ENCODE measurements around the gene C2orf15. TPM values are rescaled to one million over a fixed set of nuclear protein-coding genes. Genes with fewer than 3 reads are reported as not detected.
"Not testable (repeated sequence)": the region's sequence is repeated elsewhere in the genome, so short reads cannot be mapped to it uniquely, and the experiment has no call there.

C2orf15 gene
- polyA plus RNA-seq, 1 donor from 2014 or later = 12.8 TPM

GRCh38 chr2:99188357-99188756, 46.9 kb downstream of the C2orf15 start:
- Histone ChIP-seq H4K20me1 (ENCODE audit: insufficient read depth) (no peaks in the 10 kb centered on the region), H3K79me2 (replicated peaks; ENCODE audit: insufficient read depth, low read length) (peaks cover 28% of the 10 kb centered on the region), H3K27ac (ENCODE audit: low read length) (no peak overlapping the region), H3K9ac (ENCODE audit: low read length) (no peak overlapping the region), H2AFZ (ENCODE audit: low read depth, low read length) (no peak overlapping the region), H3K27me3 (ENCODE audit: insufficient read depth, low read depth, low read length) (no peaks in the 10 kb centered on the region), H3K9me3 (ENCODE audit: low read length) (no peaks in the 10 kb centered on the region), H3F3A (ENCODE audit: insufficient read depth, low read length, poor library complexity, severe bottlenecking) (no peaks in the 10 kb centered on the region), H3K4me3 (ENCODE audit: low read length) (no peak overlapping the region), H3K36me3 (ENCODE audit: insufficient read depth, low read length) (no peaks in the 10 kb centered on the region), H3K4me2 (ENCODE audit: low read length) (no peak overlapping the region), H3K9me2 (ENCODE audit: insufficient read depth, low read length) (no peaks in the 10 kb centered on the region)
- TF ChIP-seq CTCF (IDR thresholded peaks at IDR 0.05; ENCODE audit: poor library complexity, severe bottlenecking) (no peak), SMC3 (conservative IDR thresholded peaks at IDR 0.05; ENCODE audit: poor library complexity) (no peak), EP300 (conservative IDR thresholded peaks at IDR 0.05; ENCODE audit: poor library complexity, severe bottlenecking) (no peak), POLR2AphosphoS5 (IDR thresholded peaks at IDR 0.05) (no peak), REST (IDR thresholded peaks at IDR 0.05; ENCODE audit: borderline replicate concordance) (no peak), TAF1 (IDR thresholded peaks at IDR 0.05; ENCODE audit: low read depth) (no peak), RAD21 (conservative IDR thresholded peaks at IDR 0.05) (no peak), MXI1 (conservative IDR thresholded peaks at IDR 0.05; ENCODE audit: poor library complexity, severe bottlenecking) (no peak), EZH2 (IDR thresholded peaks at IDR 0.05; ENCODE audit: borderline replicate concordance, insufficient read depth, low read length, poor library complexity, severe bottlenecking) (no peak)

GRCh38 chr2:99190548-99190947, 49.0 kb downstream of the C2orf15 start:
- Histone ChIP-seq H3K9me3 (ENCODE audit: low read length) (no peaks in the 10 kb centered on the region), H3K79me2 (replicated peaks; ENCODE audit: insufficient read depth, low read length) (peaks cover 12% of the 10 kb centered on the region), H2AFZ (ENCODE audit: low read depth, low read length) (no peak overlapping the region), H3K27ac (ENCODE audit: low read length) (no peak overlapping the region), H3K27me3 (ENCODE audit: insufficient read depth, low read depth, low read length) (no peaks in the 10 kb centered on the region), H3K9me2 (ENCODE audit: insufficient read depth, low read length) (no peaks in the 10 kb centered on the region), H3K9ac (ENCODE audit: low read length) (no peak overlapping the region), H3K4me3 (ENCODE audit: low read length) (no peak overlapping the region), H3F3A (ENCODE audit: insufficient read depth, low read length, poor library complexity, severe bottlenecking) (no peaks in the 10 kb centered on the region), H3K4me2 (ENCODE audit: low read length) (no peak overlapping the region), H4K20me1 (ENCODE audit: insufficient read depth) (no peaks in the 10 kb centered on the region), H3K36me3 (ENCODE audit: insufficient read depth, low read length) (no peaks in the 10 kb centered on the region)
- TF ChIP-seq SMC3 (conservative IDR thresholded peaks at IDR 0.05; ENCODE audit: poor library complexity) = no peak
- peak; percentile 11 for TF ChIP-seq CTCF (IDR thresholded peaks at IDR 0.05; ENCODE audit: poor library complexity, severe bottlenecking)

- H3K9ac ChIP-seq (ENCODE audit: low read length); H3K9me2 ChIP-seq (ENCODE audit: insufficient read depth, low read length); H3K27me3 ChIP-seq (ENCODE audit: insufficient read depth, low read depth, low read length); H2AFZ ChIP-seq (ENCODE audit: low read depth, low read length); H3F3A ChIP-seq (ENCODE audit: insufficient read depth, low read length, poor library complexity, severe bottlenecking); H3K4me3 ChIP-seq (ENCODE audit: low read length); H3K9me3 ChIP-seq (ENCODE audit: low read length); H3K4me2 ChIP-seq (ENCODE audit: low read length); H3K79me2 ChIP-seq (replicated peaks; ENCODE audit: insufficient read depth, low read length); H3K36me3 ChIP-seq (ENCODE audit: insufficient read depth, low read length); H3K27ac ChIP-seq (ENCODE audit: low read length); H4K20me1 ChIP-seq (ENCODE audit: insufficient read depth): not testable (repeated sequence)
Observed at GRCh38 chr2:99192364-99192763, 50.9 kb downstream of the C2orf15 start.
